Right atrium auricular region (tissue), 2 donors: ENCODE data around the gene KRTAP3-3. TPM values are rescaled to one million over a fixed set of nuclear protein-coding genes. Genes with fewer than 3 reads are reported as not detected.
"Not testable (repeated sequence)": the region's sequence is repeated elsewhere in the genome, so short reads cannot be mapped to it uniquely, and the experiment has no call there.

ENCODE experiments used
- DNase-seq: peaks from one replicate; pipeline ENCODE4 v3.0.0-alpha.2; 2019; ENCODE audit warnings: low spot score
- H3K27ac ChIP-seq, 2 donors: fragments of 200-600 bp; sonication (generic); 1 replicate in 1 of 2; 2 replicates in 1 of 2; pipeline ENCODE4 v1.5.1; 2016 to 2019
- H3K27me3 ChIP-seq, 2 donors: fragments of 200-600 bp; sonication (generic); one replicate each; pipeline versions ENCODE4 v1.5.1 to v1.6.0; 2017 to 2019
- H3K36me3 ChIP-seq: fragments of 200-600 bp; sonication (generic); one replicate; pipeline ENCODE4 v1.5.1; 2016
- H3K4me1 ChIP-seq, 2 donors: fragments of 200-600 bp; sonication (generic); one replicate each; pipeline versions ENCODE4 v1.5.1 to v1.6.0; 2017 to 2019
- H3K4me3 ChIP-seq, 2 donors: fragments of 200-600 bp; sonication (generic); 1 replicate in 1 of 2; 2 replicates in 1 of 2; pipeline ENCODE4 v1.5.1; 2017 to 2019; ENCODE audit warnings: mild to moderate bottlenecking in 1 of 2, moderate library complexity in 1 of 2
- H3K9me3 ChIP-seq, 2 donors: fragments of 200-600 bp; sonication (generic); one replicate each; pipeline ENCODE4 v1.5.1; 2019
- total RNA-seq, 2 donors: library from RNA; depleted of rRNA; stranded (reverse); fragments of >200 nt; gene quantifications; one replicate each; pipeline ENCODE4 v1.1.0, GENCODE V29; 2016
- TF ChIP-seq, protein P1 (sequence below), 2 donors: fragments of 200-600 bp; sonication (generic); IDR thresholded peaks; one replicate each; pipeline ENCODE4 v1.5.1; 2019; ENCODE audit warnings: antibody characterized with exemption in 2 of 2

Gene KRTAP3-3
- total RNA-seq, 2 donors from 2014 or later = not detected

- H3K9me3 ChIP-seq = no peaks in the 10 kb centered on the region
- no peak overlapping the region for H3K4me3 ChIP-seq
- H3K27ac ChIP-seq = no peak overlapping the region
- DNase-seq = no peak
- no peaks in the 10 kb centered on the region for H3K27me3 ChIP-seq
- no peaks in the 10 kb centered on the region for H3K36me3 ChIP-seq
- TF ChIP-seq, protein P1, sequence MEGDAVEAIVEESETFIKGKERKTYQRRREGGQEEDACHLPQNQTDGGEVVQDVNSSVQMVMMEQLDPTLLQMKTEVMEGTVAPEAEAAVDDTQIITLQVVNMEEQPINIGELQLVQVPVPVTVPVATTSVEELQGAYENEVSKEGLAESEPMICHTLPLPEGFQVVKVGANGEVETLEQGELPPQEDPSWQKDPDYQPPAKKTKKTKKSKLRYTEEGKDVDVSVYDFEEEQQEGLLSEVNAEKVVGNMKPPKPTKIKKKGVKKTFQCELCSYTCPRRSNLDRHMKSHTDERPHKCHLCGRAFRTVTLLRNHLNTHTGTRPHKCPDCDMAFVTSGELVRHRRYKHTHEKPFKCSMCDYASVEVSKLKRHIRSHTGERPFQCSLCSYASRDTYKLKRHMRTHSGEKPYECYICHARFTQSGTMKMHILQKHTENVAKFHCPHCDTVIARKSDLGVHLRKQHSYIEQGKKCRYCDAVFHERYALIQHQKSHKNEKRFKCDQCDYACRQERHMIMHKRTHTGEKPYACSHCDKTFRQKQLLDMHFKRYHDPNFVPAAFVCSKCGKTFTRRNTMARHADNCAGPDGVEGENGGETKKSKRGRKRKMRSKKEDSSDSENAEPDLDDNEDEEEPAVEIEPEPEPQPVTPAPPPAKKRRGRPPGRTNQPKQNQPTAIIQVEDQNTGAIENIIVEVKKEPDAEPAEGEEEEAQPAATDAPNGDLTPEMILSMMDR (IDR thresholded peaks at IDR 0.05) = no peak
- no peaks in the 10 kb centered on the region for H3K4me1 ChIP-seq
These were observed 8.8 kb upstream of the KRTAP3-3 start for GRCh38 chr17:41002814-41003213.

GRCh38 chr17:41001795-41002194 lies 7.8 kb upstream of the KRTAP3-3 start:
- DNase-seq = no peak
- TF ChIP-seq, protein P1 (IDR thresholded peaks at IDR 0.05) = no peak
- Histone ChIP-seq H3K27ac (no peak overlapping the region), H3K9me3 (no peaks in the 10 kb centered on the region), H3K4me1 (no peaks in the 10 kb centered on the region), H3K27me3 (no peaks in the 10 kb centered on the region), H3K4me3 (no peak overlapping the region), H3K36me3 (no peaks in the 10 kb centered on the region)

DNA sequence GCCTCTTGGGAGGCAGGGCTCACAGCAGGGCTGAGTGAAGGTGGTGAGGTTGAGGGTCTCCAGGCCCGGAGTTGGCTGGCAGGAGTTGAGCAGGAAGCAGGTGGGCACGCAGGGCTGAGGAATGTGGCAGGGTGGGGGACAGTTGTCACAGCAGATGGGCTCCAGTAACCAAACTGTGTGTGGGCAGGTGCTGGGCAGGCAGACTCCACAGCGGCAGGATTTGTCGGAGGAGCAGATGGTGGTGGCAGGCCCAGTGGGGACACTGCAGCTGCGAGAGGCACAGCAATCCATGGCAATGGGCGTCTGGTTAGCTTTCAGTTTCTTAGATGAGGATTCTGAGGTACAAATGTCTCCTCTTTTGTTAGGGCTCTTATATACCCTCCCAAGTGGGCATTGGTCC lies 5.6 kb upstream of the KRTAP3-3 start, which contains the start of gene KRTAP3-2:
Gene KRTAP3-2 (minus strand): TSS at position 344 of the 400 bp plus-strand sequence. CDS start 53 bp downstream, at position 291.
- not testable (repeated sequence) for H3K27ac ChIP-seq, H3K4me3 ChIP-seq, H3K9me3 ChIP-seq, H3K27me3 ChIP-seq, H3K36me3 ChIP-seq, H3K4me1 ChIP-seq, DNase-seq

- Histone ChIP-seq H3K27ac (no peak overlapping the region), H3K4me1 (no peaks in the 10 kb centered on the region), H3K9me3 (no peaks in the 10 kb centered on the region), H3K4me3 (no peak overlapping the region), H3K36me3 (no peaks in the 10 kb centered on the region), H3K27me3 (no peaks in the 10 kb centered on the region)
- DNase-seq = no peak
- TF ChIP-seq, protein P1 (IDR thresholded peaks at IDR 0.05) = no peak
These were observed 3.4 kb upstream of the KRTAP3-3 start for GRCh38 chr17:40997361-40997760.

DNA sequence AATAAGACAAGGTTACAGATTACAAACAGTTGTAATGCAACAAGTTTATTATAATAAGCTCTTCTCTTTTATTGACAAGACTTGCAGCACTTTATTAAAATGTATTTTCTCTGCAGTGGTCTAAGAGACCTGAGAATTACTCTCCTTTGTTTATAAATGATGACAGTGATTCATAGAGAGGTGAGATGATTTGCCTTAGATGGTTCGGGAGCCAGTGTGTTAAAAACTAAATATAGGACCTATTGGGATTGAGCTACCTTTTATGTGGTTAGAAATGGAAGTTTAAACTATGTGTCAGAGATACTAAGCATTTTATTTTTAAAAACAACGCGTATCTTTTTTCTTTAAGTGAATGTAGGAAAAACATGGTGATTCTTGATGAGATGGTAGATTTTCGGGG lies 2.9 kb upstream of the KRTAP3-3 start:
- no peak for DNase-seq
- TF ChIP-seq, protein P1 (IDR thresholded peaks at IDR 0.05) = no peak
- Histone ChIP-seq H3K27me3 (no peaks in the 10 kb centered on the region), H3K4me1 (no peaks in the 10 kb centered on the region), H3K36me3 (no peaks in the 10 kb centered on the region), H3K4me3 (no peak overlapping the region), H3K9me3 (no peaks in the 10 kb centered on the region), H3K27ac (no peak overlapping the region)

DNA sequence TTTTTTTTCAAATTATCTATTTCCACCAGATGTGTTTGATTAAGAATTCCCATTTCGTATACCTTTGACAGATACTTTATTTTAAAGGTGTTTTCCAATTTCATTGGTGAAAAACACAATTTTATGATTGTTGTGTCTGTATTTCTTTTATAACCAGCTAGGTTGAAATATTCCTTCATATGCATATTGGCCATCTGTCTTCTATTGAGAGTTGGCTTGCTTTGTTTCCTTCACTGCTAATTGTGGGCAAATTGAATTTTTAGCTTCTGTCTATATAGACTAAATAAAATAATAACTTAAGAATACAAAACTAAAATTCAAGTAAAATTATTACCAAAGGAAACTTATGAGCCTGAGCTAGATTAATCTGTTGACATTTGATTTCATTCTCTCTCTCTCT lies 1.2 kb upstream of the KRTAP3-3 start:
- Histone ChIP-seq H3K36me3 (no peaks in the 10 kb centered on the region), H3K27me3 (no peaks in the 10 kb centered on the region), H3K9me3 (no peaks in the 10 kb centered on the region), H3K27ac (no peak overlapping the region), H3K4me1 (no peaks in the 10 kb centered on the region), H3K4me3 (no peak overlapping the region)
- no peak for DNase-seq
- TF ChIP-seq, protein P1 (IDR thresholded peaks at IDR 0.05) = no peak
